SK-N-SH treated with all-trans-retinoic acid at 6 μM for 48 hours (cell line): ENCODE data around the gene PLA2G1B.

Experiments used
- ATAC-seq: fragments of 200-7000 bp; cut with Tn5 transposase; 3 replicates; pipeline ENCODE4 v1.9.1; 2020; ENCODE audit warnings: mild to moderate bottlenecking, moderate library complexity
- ARNTL ChIP-seq: fragments of 450-650 bp; formaldehyde crosslinking; IDR thresholded peaks from 2 replicates; pipeline ENCODE4 v1.5.0; 2020; ENCODE audit warnings: low read depth, mild to moderate bottlenecking, moderate library complexity, borderline replicate concordance
- BACH2 ChIP-seq: fragments of 250-450 bp; sonication (Bioruptor Pico); IDR thresholded peaks from 2 replicates; pipeline ENCODE4 v1.9.0; 2021; ENCODE audit warnings: mild to moderate bottlenecking, borderline replicate concordance
- CREB5 ChIP-seq: fragments of 250-450 bp; sonication (Bioruptor Pico); IDR thresholded peaks from 2 replicates; pipeline ENCODE4 v1.5.1; 2020; ENCODE audit warnings: low read depth, mild to moderate bottlenecking, moderate library complexity
- CSRNP3 ChIP-seq: fragments of 250-450 bp; sonication (Bioruptor Pico); IDR thresholded peaks from 2 replicates; pipeline ENCODE4 v1.5.1; 2021; ENCODE audit warnings: mild to moderate bottlenecking, moderate library complexity
- ESRRG ChIP-seq: fragments of 250-450 bp; sonication (Bioruptor Pico); IDR thresholded peaks from 2 replicates; pipeline ENCODE4 v1.6.1; 2021; ENCODE audit warnings: mild to moderate bottlenecking
- GLIS3 ChIP-seq: fragments of 250-450 bp; sonication (Bioruptor Pico); IDR thresholded peaks from 2 replicates; pipeline ENCODE4 v1.5.0; 2020; ENCODE audit warnings: mild to moderate bottlenecking, moderate library complexity
- ISL1 ChIP-seq: fragments of 250-450 bp; sonication (Bioruptor Pico); IDR thresholded peaks from 2 replicates; pipeline ENCODE4 v2.1.2; 2022; ENCODE audit warnings: mild to moderate bottlenecking, moderate library complexity
- POU6F1 ChIP-seq: fragments of 250-450 bp; sonication (Bioruptor Pico); IDR thresholded peaks from 2 replicates; pipeline ENCODE4 v1.8.0; 2021; ENCODE audit warnings: low read depth, mild to moderate bottlenecking, moderate library complexity, borderline replicate concordance
- PPARA ChIP-seq: fragments of 250-450 bp; sonication (Bioruptor Pico); IDR thresholded peaks from 2 replicates; pipeline ENCODE4 v1.5.0; 2020; ENCODE audit warnings: mild to moderate bottlenecking, borderline replicate concordance
- RARB ChIP-seq: fragments of 250-450 bp; sonication (Bioruptor Pico); IDR thresholded peaks from 2 replicates; pipeline ENCODE4 v1.8.0; 2021; ENCODE audit warnings: mild to moderate bottlenecking, moderate library complexity
- SNAI2 ChIP-seq: fragments of 250-450 bp; sonication (Bioruptor Pico); IDR thresholded peaks from 2 replicates; pipeline ENCODE4 v1.5.0; 2020; ENCODE audit warnings: mild to moderate bottlenecking, moderate library complexity
- TCF4 ChIP-seq: fragments of 250-450 bp; sonication (Bioruptor Pico); IDR thresholded peaks from 2 replicates; pipeline ENCODE4 v1.8.0; 2021; ENCODE audit warnings: mild to moderate bottlenecking, moderate library complexity, borderline replicate concordance
- TOX ChIP-seq: fragments of 250-450 bp; sonication (Bioruptor Pico); IDR thresholded peaks from 2 replicates; pipeline ENCODE4 v1.8.0; 2021; ENCODE audit warnings: mild to moderate bottlenecking, moderate library complexity, borderline replicate concordance
- TSHZ2 ChIP-seq: fragments of 250-450 bp; sonication (Bioruptor Pico); IDR thresholded peaks from 2 replicates; pipeline ENCODE4 v1.5.0; 2020; ENCODE audit warnings: mild to moderate bottlenecking, moderate library complexity
- ZC3H10 ChIP-seq: fragments of 250-450 bp; sonication (Bioruptor Pico); IDR thresholded peaks from 2 replicates; pipeline ENCODE4 v1.5.1; 2021; ENCODE audit warnings: mild to moderate bottlenecking, moderate library complexity
- ZFP3 ChIP-seq: fragments of 250-450 bp; sonication (Bioruptor Pico); IDR thresholded peaks from 2 replicates; pipeline ENCODE4 v1.5.0; 2020; ENCODE audit warnings: mild to moderate bottlenecking, moderate library complexity
- ZFP30 ChIP-seq: fragments of 450-650 bp; formaldehyde crosslinking; IDR thresholded peaks from 2 replicates; pipeline ENCODE4 v1.5.0; 2022; ENCODE audit warnings: mild to moderate bottlenecking, moderate library complexity
- ZNF565 ChIP-seq: fragments of 450-650 bp; formaldehyde crosslinking; conservative IDR thresholded peaks from 2 replicates; pipeline ENCODE4 v1.5.0; 2020; ENCODE audit warnings: low read depth, mild to moderate bottlenecking, moderate library complexity
- ZNF70 ChIP-seq: fragments of 450-650 bp; formaldehyde crosslinking; IDR thresholded peaks from 2 replicates; pipeline ENCODE4 v1.5.0; 2020; ENCODE audit warnings: mild to moderate bottlenecking, moderate library complexity
- ZNF8 ChIP-seq: fragments of 450-650 bp; formaldehyde crosslinking; IDR thresholded peaks from 2 replicates; pipeline ENCODE4 v1.5.0; 2020; ENCODE audit warnings: mild to moderate bottlenecking, moderate library complexity

The PLA2G1B gene

GRCh38 chr12:120290609-120291305 lies 36.8 kb downstream of the PLA2G1B start:
- ATAC-seq: peak; percentile 5
- TF ChIP-seq CREB5 (no peak), ZFP3 (CRISPR knock-in tag) (no peak), TOX (CRISPR knock-in tag) (no peak), RARB (no peak), ARNTL (CRISPR knock-in tag) (no peak), GLIS3 (CRISPR knock-in tag) (no peak), BACH2 (CRISPR knock-in tag) (no peak), TSHZ2 (CRISPR knock-in tag) (no peak), PPARA (no peak)

- no peak for ATAC-seq
Measured at GRCh38 chr12:120287491-120287890, 40.1 kb downstream of the PLA2G1B start.

GRCh38 chr12:120286768-120287490 lies 40.6 kb downstream of the PLA2G1B start:
- ATAC-seq: no peak
- TF ChIP-seq TCF4 (CRISPR knock-in tag): no peak
- no peak for TF ChIP-seq ISL1
- TF ChIP-seq ZFP30 (CRISPR knock-in tag): no peak
- TF ChIP-seq ZNF8: no peak
- TF ChIP-seq ARNTL (CRISPR knock-in tag): no peak
- no peak for TF ChIP-seq RARB
- TF ChIP-seq ZNF70 (CRISPR knock-in tag): no peak
- no peak for TF ChIP-seq SNAI2 (CRISPR knock-in tag)
- no peak for TF ChIP-seq ESRRG (CRISPR knock-in tag)
- TF ChIP-seq, all 23 proteins: peak for 0

More at GRCh38 chr12:120287491-120287890, 40.1 kb downstream of the PLA2G1B start:
- TF ChIP-seq ZNF565 (no peak), GLIS3 (CRISPR knock-in tag) (no peak), ESRRG (CRISPR knock-in tag) (no peak), TSHZ2 (CRISPR knock-in tag) (no peak), ZNF70 (CRISPR knock-in tag) (no peak), CSRNP3 (CRISPR knock-in tag) (no peak), ZNF8 (no peak), ZC3H10 (CRISPR knock-in tag) (no peak)

- ATAC-seq: no peak
- no peak for TF ChIP-seq POU6F1 (CRISPR knock-in tag)
Measured at GRCh38 chr12:120284381-120284780, 43.2 kb downstream of the PLA2G1B start.
